Mesenchymal stem cell (in vitro differentiated cells and primary cell): ENCODE data around the gene MB21D2.

Experiments
- DNase-seq: peaks from one replicate; pipeline ENCODE4 v3.0.0-alpha.2; 2013
- H2AFZ ChIP-seq: one replicate; pipeline ENCODE4 v1.6.1; 2013; ENCODE audit warnings: low read depth, mild to moderate bottlenecking, control low read depth, inconsistent platforms, low read length, moderate library complexity
- H2AK5ac ChIP-seq: 2 replicates; pipeline ENCODE4 v1.6.1; 2013; ENCODE audit warnings: low read length, moderate library complexity, mild to moderate bottlenecking, inconsistent platforms; ENCODE audit not compliant: severe bottlenecking
- H2BK120ac ChIP-seq: one replicate; pipeline ENCODE4 v1.6.1; 2013; ENCODE audit warnings: low read depth, mild to moderate bottlenecking, inconsistent platforms, low read length, moderate library complexity
- H2BK12ac ChIP-seq, 2 experiments: one replicate each; pipeline ENCODE4 v1.6.1; 2013; ENCODE audit warnings: inconsistent platforms in 2 of 2, low read length in 2 of 2, mild to moderate bottlenecking in 2 of 2, moderate library complexity in 2 of 2, control low read depth in 1 of 2
- H2BK15ac ChIP-seq: one replicate; pipeline ENCODE4 v1.6.1; 2013; ENCODE audit warnings: mild to moderate bottlenecking, low read depth, inconsistent platforms; ENCODE audit not compliant: poor library complexity, severe bottlenecking
- H2BK5ac ChIP-seq: 2 replicates; pipeline ENCODE4 v1.6.1; 2013; ENCODE audit warnings: low read depth, mild to moderate bottlenecking, low read length, control low read depth, inconsistent platforms; ENCODE audit not compliant: poor library complexity, severe bottlenecking
- H3K14ac ChIP-seq, 2 experiments: one replicate each; pipeline ENCODE4 v1.6.1; 2013; ENCODE audit warnings: inconsistent platforms in 2 of 2, low read length in 2 of 2, control low read depth in 1 of 2, mild to moderate bottlenecking in 1 of 2, moderate library complexity in 1 of 2
- H3K18ac ChIP-seq, 2 experiments: one replicate each; pipeline ENCODE4 v1.6.1; 2013; ENCODE audit warnings: inconsistent platforms in 2 of 2, low read length in 2 of 2, control low read depth in 1 of 2, low read depth in 1 of 2, mild to moderate bottlenecking in 1 of 2
- H3K23ac ChIP-seq, 2 experiments: one replicate each; pipeline ENCODE4 v1.6.1; 2013; ENCODE audit warnings: inconsistent platforms in 2 of 2, low read length in 2 of 2, mild to moderate bottlenecking in 2 of 2, moderate library complexity in 2 of 2, control low read depth in 1 of 2
- H3K27ac ChIP-seq: 2 replicates; pipeline ENCODE4 v1.5.1; 2013; ENCODE audit warnings: mild to moderate bottlenecking, moderate library complexity, low read length, control low read depth, inconsistent platforms; ENCODE audit not compliant: poor library complexity, severe bottlenecking
- H3K27me3 ChIP-seq, 2 experiments: 2 replicates each; pipeline versions ENCODE4 v1.6.1 to v1.7.0; 2013; ENCODE audit warnings: low read length in 2 of 2, mild to moderate bottlenecking in 2 of 2, moderate library complexity in 2 of 2, control low read depth in 1 of 2, inconsistent platforms in 1 of 2; ENCODE audit not compliant: control insufficient read depth in 1 of 2, insufficient read depth in 1 of 2
- H3K36me3 ChIP-seq, 2 experiments: 2 replicates each; pipeline versions ENCODE4 v1.6.1 to v1.7.0; 2013; ENCODE audit warnings: low read length in 2 of 2, control low read depth in 1 of 2, inconsistent platforms in 1 of 2, low read depth in 1 of 2, mild to moderate bottlenecking in 1 of 2; ENCODE audit not compliant: insufficient read depth in 2 of 2, control insufficient read depth in 1 of 2
- H3K4ac ChIP-seq, 2 experiments: one replicate each; pipeline ENCODE4 v1.6.1; 2013; ENCODE audit warnings: inconsistent platforms in 2 of 2, low read length in 2 of 2, mild to moderate bottlenecking in 2 of 2, moderate library complexity in 2 of 2, control low read depth in 1 of 2, low read depth in 1 of 2
- H3K4me1 ChIP-seq: 2 replicates; pipeline ENCODE4 v1.6.1; 2013; ENCODE audit warnings: low read depth, low read length, control low read depth; ENCODE audit not compliant: control insufficient read depth, insufficient read depth
- H3K4me2 ChIP-seq: 2 replicates; pipeline ENCODE4 v1.6.1; 2013; ENCODE audit warnings: low read length, mild to moderate bottlenecking, inconsistent platforms; ENCODE audit not compliant: poor library complexity, severe bottlenecking
- H3K4me3 ChIP-seq, 2 experiments: 2 replicates each; pipeline versions ENCODE4 v1.5.1 to v1.7.0; 2013; ENCODE audit warnings: low read length in 2 of 2, mild to moderate bottlenecking in 2 of 2, control low read depth in 1 of 2, low read depth in 1 of 2; ENCODE audit not compliant: insufficient read depth in 1 of 2
- H3K79me1 ChIP-seq: replicated peaks from 2 replicates; pipeline ENCODE4 v1.6.1; 2013; ENCODE audit warnings: mild to moderate bottlenecking, control low read depth, low read length, inconsistent platforms; ENCODE audit not compliant: poor library complexity, severe bottlenecking
- H3K9ac ChIP-seq: 2 replicates; pipeline ENCODE4 v1.7.0; 2013; ENCODE audit warnings: mild to moderate bottlenecking, low read length, moderate library complexity
- H3K9me3 ChIP-seq: 2 replicates; pipeline ENCODE4 v1.7.0; 2013; ENCODE audit warnings: mild to moderate bottlenecking, low read length; ENCODE audit not compliant: control insufficient read depth
- H4K8ac ChIP-seq: one replicate; pipeline ENCODE4 v1.6.1; 2013; ENCODE audit warnings: inconsistent platforms, mild to moderate bottlenecking, low read length, moderate library complexity
- H4K91ac ChIP-seq: one replicate; pipeline ENCODE4 v1.6.1; 2013; ENCODE audit warnings: mild to moderate bottlenecking, low read length, inconsistent platforms
- WGBS: methylation state at CpG from one replicate; pipeline ENCODE4 v1.1.7; 2013; ENCODE audit warnings: mixed read lengths; 5-methylcytosine and 5-hydroxymethylcytosine counted together

Gene MB21D2

GRCh38 chr3:192880313-192880712 is 37.3 kb downstream of the MB21D2 start:
- Histone ChIP-seq H3K4me2 (no peak overlapping the region), H3K18ac (no peak overlapping the region), H3K4me1 (peaks cover 14% of the 10 kb centered on the region), H2AFZ (no peak overlapping the region), H3K27ac (no peak overlapping the region), H3K79me1 (peaks cover 16% of the 10 kb centered on the region), H3K9ac (no peak overlapping the region), H3K36me3 (no peaks in the 10 kb centered on the region), H2BK120ac (no peak overlapping the region), H3K9me3 (no peaks in the 10 kb centered on the region), H4K8ac (no peak overlapping the region), H2AK5ac (no peak overlapping the region), H3K14ac (no peak overlapping the region), H2BK5ac (no peak overlapping the region), H3K4ac (no peak overlapping the region), H3K23ac (no peak overlapping the region), H4K91ac (no peak overlapping the region), H3K4me3 (no peak overlapping the region), H2BK15ac (no peak overlapping the region), H2BK12ac (no peak overlapping the region), H3K27me3 (no peaks in the 10 kb centered on the region)
- 36% methylated on average over 6 of the region's 6 CpGs for whole genome bisulfite sequencing
- DNase-seq: no peak

GRCh38 chr3:192879346-192880031 is 38.2 kb downstream of the MB21D2 start:
- H4K91ac ChIP-seq: no peak overlapping the region
- DNase-seq: peak; percentile 95
- peak overlapping the region; percentile 49 to 71 for H2BK12ac ChIP-seq
- H2AFZ ChIP-seq: peak overlapping the region; percentile 7
- peak overlapping the region; percentile 36 for H3K4me2 ChIP-seq
- no CpG with 5 or more reads among the region's 8 CpGs for WGBS
- peak overlapping the region; percentile 97 for H2AK5ac ChIP-seq
- peak overlapping the region; percentile 92 for H4K8ac ChIP-seq
- H3K4ac ChIP-seq: peak overlapping the region; percentile 46 to 53
- H3K14ac ChIP-seq: no peak overlapping the region
- no peaks in the 10 kb centered on the region for H3K27me3 ChIP-seq
- H3K23ac ChIP-seq: no peak overlapping the region
- H3K4me3 ChIP-seq: no peak overlapping the region
- H3K9ac ChIP-seq: no peak overlapping the region
- H2BK120ac ChIP-seq: no peak overlapping the region
- H2BK15ac ChIP-seq: peak overlapping the region; percentile 36
- H3K27ac ChIP-seq: peak overlapping the region; percentile 95
- H3K18ac ChIP-seq: peak overlapping the region; percentile 77 to 87
- H2BK5ac ChIP-seq: peak overlapping the region; percentile 97
- peaks cover 13% of the 10 kb centered on the region for H3K4me1 ChIP-seq
- H3K9me3 ChIP-seq: no peaks in the 10 kb centered on the region
- H3K79me1 ChIP-seq: peaks cover 20% of the 10 kb centered on the region
- no peaks in the 10 kb centered on the region for H3K36me3 ChIP-seq

- no peak overlapping the region for H2BK120ac ChIP-seq
- H3K14ac ChIP-seq: no peak overlapping the region
- WGBS: 84% methylated on average over 3 of the region's 3 CpGs
- no peak overlapping the region for H2AFZ ChIP-seq
- H3K27me3 ChIP-seq: no peaks in the 10 kb centered on the region
- H2AK5ac ChIP-seq: no peak overlapping the region
- H3K4me3 ChIP-seq: no peak overlapping the region
- no peak overlapping the region for H3K27ac ChIP-seq
- no peaks in the 10 kb centered on the region for H3K36me3 ChIP-seq
- H3K18ac ChIP-seq: no peak overlapping the region
- H3K9me3 ChIP-seq: no peaks in the 10 kb centered on the region
- H3K79me1 ChIP-seq: peaks cover 24% of the 10 kb centered on the region
- peaks cover 8% of the 10 kb centered on the region for H3K4me1 ChIP-seq
- no peak overlapping the region for H4K8ac ChIP-seq
- H3K23ac ChIP-seq: no peak overlapping the region
- H2BK12ac ChIP-seq: no peak overlapping the region
- H2BK5ac ChIP-seq: no peak overlapping the region
- no peak overlapping the region for H2BK15ac ChIP-seq
- H3K4ac ChIP-seq: no peak overlapping the region
- DNase-seq: peak; percentile 64
- no peak overlapping the region for H4K91ac ChIP-seq
- H3K4me2 ChIP-seq: no peak overlapping the region
- H3K9ac ChIP-seq: no peak overlapping the region
Measured at GRCh38 chr3:192875971-192876565, 41.6 kb downstream of the MB21D2 start.

- H2BK15ac ChIP-seq: no peak overlapping the region
- no peak overlapping the region for H2BK120ac ChIP-seq
- H3K27me3 ChIP-seq: no peaks in the 10 kb centered on the region
- no peak overlapping the region for H3K27ac ChIP-seq
- H3K23ac ChIP-seq: no peak overlapping the region
- H2AFZ ChIP-seq: no peak overlapping the region
- no peak for DNase-seq
- WGBS: 93% methylated on average over 5 of the region's 5 CpGs
- no peak overlapping the region for H4K8ac ChIP-seq
- H3K18ac ChIP-seq: no peak overlapping the region
- no peak overlapping the region for H3K4me2 ChIP-seq
- H3K9ac ChIP-seq: no peak overlapping the region
- no peaks in the 10 kb centered on the region for H3K9me3 ChIP-seq
- no peak overlapping the region for H2BK12ac ChIP-seq
- H3K4me3 ChIP-seq: no peak overlapping the region
- no peak overlapping the region for H4K91ac ChIP-seq
- H3K79me1 ChIP-seq: peaks cover 31% of the 10 kb centered on the region
- H3K36me3 ChIP-seq: no peaks in the 10 kb centered on the region
- H2AK5ac ChIP-seq: no peak overlapping the region
- peaks cover 10% of the 10 kb centered on the region for H3K4me1 ChIP-seq
- H2BK5ac ChIP-seq: no peak overlapping the region
- no peak overlapping the region for H3K14ac ChIP-seq
- no peak overlapping the region for H3K4ac ChIP-seq
Measured at GRCh38 chr3:192870822-192871221, 46.8 kb downstream of the MB21D2 start.
